Mesangial cell (primary cell): ENCODE measurements around the gene IFNL3. TPM values are rescaled to one million over a fixed set of nuclear protein-coding genes. Genes with fewer than 3 reads are reported as not detected.

Experiments used
- total RNA-seq: library from RNA; depleted of rRNA; stranded (reverse); fragments of >200 nt; gene quantifications from 2 replicates; pipeline ENCODE4 v1.2.3, GENCODE V29; 2015

The IFNL3 gene
- not detected in 2 replicates for total RNA-seq

DNA sequence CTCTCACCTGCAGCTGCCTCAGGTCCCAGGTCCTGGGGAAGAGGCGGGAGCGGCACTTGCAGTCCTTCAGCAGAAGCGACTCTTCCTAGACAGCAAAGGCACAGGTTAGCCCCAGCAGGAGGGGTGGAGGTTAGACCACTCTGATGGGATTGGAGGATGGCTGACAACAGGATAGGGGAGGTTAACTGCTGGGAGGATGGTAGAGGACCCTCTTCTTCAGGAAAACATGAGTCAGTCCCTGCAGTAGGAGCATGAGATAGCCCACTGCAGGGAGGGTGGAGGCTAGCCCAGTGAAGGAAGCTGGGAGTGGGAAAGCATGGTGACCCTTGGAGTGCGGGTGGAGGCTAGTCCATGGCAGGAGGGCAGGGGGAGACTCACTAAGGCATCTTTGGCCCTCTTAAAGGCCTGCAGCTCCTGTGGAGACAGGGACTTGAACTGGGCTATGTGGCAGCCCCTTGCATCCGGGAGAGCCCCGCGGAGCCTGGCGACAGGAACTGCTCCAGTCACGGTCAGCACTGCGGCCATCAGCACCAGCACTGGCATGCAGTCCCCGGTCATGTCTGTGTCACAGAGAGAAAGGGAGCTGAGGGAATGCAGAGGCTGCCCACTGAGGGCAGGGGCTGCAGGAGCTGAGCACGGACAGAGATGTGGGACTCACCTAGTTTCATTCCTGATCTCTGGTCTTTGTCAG is at the start of gene IFNL3:
TSS of gene IFNL3 (minus strand) at position 597 of the 691 bp plus-strand sequence. CDS start at position 558, 39 bp downstream.

DNA sequence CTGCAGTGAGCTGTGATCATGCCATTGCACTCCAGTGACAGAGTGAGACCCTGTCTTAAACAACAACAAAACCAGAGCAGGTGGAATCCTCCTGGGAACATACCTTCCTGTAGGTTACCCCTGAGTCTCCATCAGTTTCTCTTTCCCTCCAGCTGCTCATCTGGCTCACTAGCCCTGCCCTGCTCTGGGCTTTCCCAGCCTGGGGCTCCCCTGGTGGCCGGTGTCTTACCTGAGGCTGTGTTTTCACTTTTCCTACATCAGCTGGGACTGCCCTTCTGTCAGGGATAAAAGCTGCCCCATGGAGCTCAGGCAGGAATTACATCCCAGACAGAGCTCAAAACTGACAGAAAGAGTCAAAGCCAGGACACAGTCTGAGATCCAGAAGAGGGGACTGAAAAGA is 23.3 kb upstream of the IFNL3 start, which contains the start of gene IFNL2:
TSS of gene IFNL2 (plus strand) at position 312 of the 400 bp plus-strand sequence. CDS start 173 bp downstream, outside the sequence.

DNA sequence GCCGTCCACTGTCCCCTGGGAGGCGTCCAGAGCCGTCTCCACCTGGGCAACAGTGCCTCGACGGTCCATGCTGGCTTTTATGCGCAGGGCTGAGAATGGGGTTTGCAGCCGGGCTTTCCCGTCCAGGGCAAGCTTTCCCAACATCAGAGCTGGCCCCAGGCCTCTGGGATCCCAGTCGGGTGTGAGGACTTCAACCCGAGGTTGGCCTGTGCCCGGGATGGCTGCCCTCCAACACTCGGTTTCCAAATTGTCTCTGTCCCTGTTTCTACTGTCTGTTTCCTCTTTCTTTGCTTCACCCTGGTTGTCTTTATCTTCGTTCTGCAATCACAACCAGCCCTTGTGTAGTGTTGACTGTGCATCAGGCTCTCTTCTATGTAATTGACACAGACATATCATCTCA is 4.0 kb upstream of the IFNL3 start, which contains the start of gene IFNL4:
TSS of gene IFNL4 (minus strand) at position 51 of the 400 bp plus-strand sequence.

DNA sequence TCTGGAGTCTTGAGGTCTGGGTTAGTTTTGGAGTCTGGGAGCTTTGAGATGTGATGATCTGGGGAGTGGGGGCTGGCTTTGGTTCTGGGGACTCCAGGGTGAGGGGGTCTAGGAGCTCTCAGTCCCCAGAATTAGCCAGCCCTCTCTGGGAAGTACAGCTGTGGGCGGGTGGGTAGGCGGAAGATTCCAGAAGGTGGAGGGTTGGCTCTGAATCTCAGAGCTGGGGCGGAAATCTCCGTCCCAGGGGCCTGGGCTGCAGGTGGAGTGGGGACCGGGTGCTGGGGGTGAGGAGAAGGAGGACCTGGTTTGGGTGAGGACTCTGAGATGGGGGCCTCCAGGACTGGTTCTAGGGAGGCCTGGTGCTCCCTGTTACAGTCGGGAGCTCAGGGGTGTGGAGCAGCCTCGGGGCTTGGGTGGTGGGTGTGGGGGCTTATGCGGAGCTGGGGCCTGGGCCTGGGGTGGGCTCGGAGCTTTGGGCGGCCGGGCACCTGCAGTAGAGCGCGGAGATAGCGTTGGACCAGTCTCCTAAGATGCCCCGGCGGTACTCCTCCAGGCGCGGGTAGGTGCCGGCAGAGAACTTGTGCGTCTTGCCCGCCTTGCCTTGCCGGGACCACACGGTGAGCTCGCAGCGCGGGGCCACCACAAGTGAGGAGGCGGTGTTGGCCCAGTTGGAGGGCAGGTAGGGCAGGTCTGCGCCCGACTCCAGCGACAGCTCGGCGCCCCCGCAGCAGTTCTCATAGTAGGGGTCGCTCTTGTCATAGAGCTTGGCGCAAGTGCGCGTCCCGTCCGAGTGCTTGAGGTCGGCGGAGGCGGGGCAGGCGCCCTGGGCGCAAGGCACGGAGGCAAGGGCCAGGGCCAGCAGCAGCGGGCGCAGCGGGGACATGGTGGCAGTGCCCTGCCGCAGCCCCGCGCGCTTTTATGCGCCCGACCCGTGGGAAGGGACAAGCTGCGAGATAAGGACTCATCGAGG is 41.1 kb downstream of the IFNL3 start, which contains the start of gene SYCN:
TSS of gene SYCN (minus strand) at position 892 of the 970 bp plus-strand sequence. CDS start at position 883, 9 bp downstream.

DNA sequence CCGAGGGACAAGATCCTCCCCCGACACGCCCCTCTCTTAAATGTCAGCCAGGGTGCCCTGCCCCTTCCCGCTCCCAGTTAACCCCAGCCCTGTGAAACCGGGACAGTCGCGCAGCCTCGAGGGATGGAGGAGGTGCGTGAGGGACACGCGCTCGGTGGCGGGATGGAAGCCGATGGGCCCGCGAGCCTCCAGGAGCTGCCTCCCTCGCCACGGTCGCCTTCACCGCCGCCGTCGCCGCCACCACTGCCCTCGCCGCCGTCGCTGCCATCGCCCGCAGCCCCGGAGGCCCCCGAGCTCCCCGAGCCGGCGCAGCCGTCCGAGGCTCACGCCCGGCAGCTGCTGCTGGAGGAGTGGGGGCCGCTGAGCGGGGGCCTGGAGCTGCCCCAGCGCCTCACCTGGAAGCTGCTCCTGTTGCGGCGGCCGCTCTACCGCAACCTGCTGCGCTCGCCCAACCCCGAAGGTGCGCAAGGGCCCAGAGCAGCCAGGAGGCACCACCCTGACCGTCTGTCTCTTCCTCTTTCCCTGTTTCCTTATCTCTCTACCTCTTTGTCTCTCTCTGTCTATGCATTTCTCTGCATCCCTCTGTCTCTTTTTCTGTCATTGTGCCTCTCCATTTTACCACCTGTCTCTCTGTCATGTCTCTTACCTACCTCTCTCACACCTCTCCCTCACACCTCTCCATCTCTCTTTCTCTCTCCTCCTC is 47.8 kb downstream of the IFNL3 start, which contains the start of gene NCCRP1:
TSS of gene NCCRP1 (plus strand) at position 105 of the 703 bp plus-strand sequence. CDS start at position 124, 19 bp downstream.

Other genes starting within 250 kb of the IFNL3 start
- gene FBXO27, start 212.5 kb downstream of the IFNL3 start, total RNA-seq, result 3.4 and 7.3 TPM in 2 replicates
- not detected in 2 replicates for gene ACP7, start 160.6 kb downstream of the IFNL3 start, total RNA-seq
- gene PAK4, start 119.2 kb downstream of the IFNL3 start, total RNA-seq, result 28.9 and 40.7 TPM in 2 replicates
- gene NCCRP1, start 48.0 kb downstream of the IFNL3 start, total RNA-seq, result 0.25 TPM in 1 of 2 replicates, not detected in the other
- gene SYCN, start 40.7 kb downstream of the IFNL3 start, total RNA-seq, result not detected in 2 replicates
- gene IFNL4, start 3.9 kb upstream of the IFNL3 start, total RNA-seq, result not detected in 2 replicates
- gene IFNL2, start 23.4 kb upstream of the IFNL3 start, total RNA-seq, result not detected in 2 replicates
- not detected in 2 replicates for gene IFNL1, start 51.4 kb upstream of the IFNL3 start, total RNA-seq
- 0.65 and 1.0 TPM in 2 replicates for gene LRFN1, start 75.9 kb upstream of the IFNL3 start, total RNA-seq
- not detected in 2 replicates for gene GMFG, start 91.0 kb upstream of the IFNL3 start, total RNA-seq
- gene SAMD4B, start 97.4 kb upstream of the IFNL3 start, total RNA-seq, result 94.0 and 133 TPM in 2 replicates
- 39.7 and 61.4 TPM in 2 replicates for gene PAF1, start 146.1 kb upstream of the IFNL3 start, total RNA-seq
- 46.3 and 64.5 TPM in 2 replicates for gene MED29, start 146.4 kb upstream of the IFNL3 start, total RNA-seq
- 15.0 and 34.1 TPM in 2 replicates for gene ZFP36, start 161.8 kb upstream of the IFNL3 start, total RNA-seq
- gene PLEKHG2, start 167.7 kb upstream of the IFNL3 start, total RNA-seq, result 27.1 and 55.8 TPM in 2 replicates
- gene RPS16, start 190.9 kb upstream of the IFNL3 start, total RNA-seq, result 2,011 and 2,213 TPM in 2 replicates
- gene SUPT5H, start 200.6 kb upstream of the IFNL3 start, total RNA-seq, result 75.0 and 75.4 TPM in 2 replicates
- 97.4 and 144 TPM in 2 replicates for gene TIMM50, start 235.8 kb upstream of the IFNL3 start, total RNA-seq